Inferior parietal cortex (tissue), 1 donor: ENCODE measurements around the gene ZNF727.
"Not testable (repeated sequence)": the region's sequence is repeated elsewhere in the genome, so short reads cannot be mapped to it uniquely, and the experiment has no call there.

ENCODE experiments used
- DNase-seq: peaks from one replicate; pipeline ENCODE4 v3.0.0-alpha.2; 2016; ENCODE audit errors: extremely low spot score

The ZNF727 gene

DNA sequence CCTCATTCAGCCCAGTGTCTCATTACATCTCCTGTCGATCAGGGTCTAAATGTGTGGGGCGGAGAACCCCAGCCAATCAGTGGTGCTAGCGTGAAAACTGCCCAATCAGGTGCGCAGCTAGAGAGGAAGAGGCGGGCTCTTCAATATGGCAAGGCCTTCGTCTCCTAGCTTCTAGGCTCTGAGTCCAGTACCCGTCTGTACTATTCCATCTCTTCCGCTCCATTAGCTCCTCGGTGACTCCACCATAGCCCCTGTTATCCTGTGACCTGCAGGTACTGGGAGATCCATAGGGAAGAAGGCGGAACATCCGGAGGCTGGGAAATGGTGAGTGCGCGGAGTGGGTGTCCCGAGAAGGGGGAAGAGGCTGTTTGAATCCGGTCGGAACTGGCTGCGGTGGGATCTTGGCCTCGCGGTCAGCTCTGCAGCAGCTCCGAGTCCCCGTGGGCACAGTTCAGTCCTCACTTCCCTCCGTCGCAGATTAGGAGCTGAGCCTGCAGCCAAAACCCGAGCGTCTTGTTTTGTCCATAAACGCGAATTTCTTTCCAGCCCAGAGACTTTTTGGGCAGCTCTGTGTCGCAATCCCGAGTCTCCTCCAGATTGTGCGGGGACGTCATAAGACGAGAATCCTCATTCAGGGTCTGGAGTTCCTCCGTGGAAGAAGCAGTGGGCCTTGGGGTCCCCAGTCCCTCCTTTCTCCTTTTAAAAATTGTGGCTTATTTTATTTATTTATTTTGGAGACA lies at the start of gene ZNF727:
Gene ZNF727 (plus strand): TSS at position 134 of the 740 bp plus-strand sequence. CDS start 188 bp downstream, at position 322.
- peak; percentile 86 for DNase-seq

DNA sequence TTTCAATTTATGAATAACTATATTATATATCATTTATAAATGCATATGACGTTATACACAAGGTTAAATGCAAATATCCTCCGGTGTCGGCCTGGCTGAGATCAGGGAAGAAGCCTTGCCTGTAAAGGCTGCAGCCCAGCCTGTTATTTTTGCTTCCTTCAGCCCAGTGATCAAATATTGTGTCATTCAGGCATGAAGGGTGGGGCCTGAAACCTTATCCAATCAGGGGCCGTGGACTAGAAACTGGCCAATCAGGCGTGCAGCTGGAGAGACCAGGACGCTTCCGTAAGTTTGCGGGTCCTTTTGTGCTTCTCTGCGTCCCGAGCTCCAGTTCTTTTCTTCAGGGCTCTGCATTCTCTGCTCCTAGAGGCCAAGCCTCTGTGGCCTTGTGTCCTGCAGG lies 46.7 kb upstream of the ZNF727 start, which contains the start of gene ZNF722:
Gene ZNF722 (plus strand): TSS at position 301 of the 400 bp plus-strand sequence. CDS start 113 bp downstream, outside the sequence.
- DNase-seq, result no peak

GRCh38 chr7:64015496-64015895 lies 29.7 kb upstream of the ZNF727 start:
- not testable (repeated sequence) for DNase-seq

- no peak for DNase-seq
These were observed 9.8 kb upstream of the ZNF727 start for GRCh38 chr7:64035388-64035787.

- DNase-seq, result no peak
These were observed 8.1 kb upstream of the ZNF727 start for GRCh38 chr7:64037095-64037494.

DNA sequence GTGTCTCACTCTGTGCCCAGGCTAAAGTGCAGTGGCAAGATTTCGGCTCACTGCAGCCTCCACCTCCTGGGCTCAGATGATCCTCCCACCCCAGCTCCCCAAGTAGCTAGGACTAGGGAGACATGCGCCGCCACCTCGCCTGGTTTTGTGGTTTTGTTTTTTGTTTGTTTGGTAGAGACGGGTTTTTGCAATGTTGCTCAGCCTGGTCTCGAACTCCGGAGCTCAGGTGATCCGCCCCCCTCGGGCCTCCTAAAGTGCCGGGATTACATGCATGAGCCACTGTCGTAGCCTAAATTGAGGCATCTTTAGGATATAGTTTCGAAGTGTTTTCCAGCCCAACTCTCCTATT lies 781 bp downstream of the ZNF727 start:
- no peak for DNase-seq

DNA sequence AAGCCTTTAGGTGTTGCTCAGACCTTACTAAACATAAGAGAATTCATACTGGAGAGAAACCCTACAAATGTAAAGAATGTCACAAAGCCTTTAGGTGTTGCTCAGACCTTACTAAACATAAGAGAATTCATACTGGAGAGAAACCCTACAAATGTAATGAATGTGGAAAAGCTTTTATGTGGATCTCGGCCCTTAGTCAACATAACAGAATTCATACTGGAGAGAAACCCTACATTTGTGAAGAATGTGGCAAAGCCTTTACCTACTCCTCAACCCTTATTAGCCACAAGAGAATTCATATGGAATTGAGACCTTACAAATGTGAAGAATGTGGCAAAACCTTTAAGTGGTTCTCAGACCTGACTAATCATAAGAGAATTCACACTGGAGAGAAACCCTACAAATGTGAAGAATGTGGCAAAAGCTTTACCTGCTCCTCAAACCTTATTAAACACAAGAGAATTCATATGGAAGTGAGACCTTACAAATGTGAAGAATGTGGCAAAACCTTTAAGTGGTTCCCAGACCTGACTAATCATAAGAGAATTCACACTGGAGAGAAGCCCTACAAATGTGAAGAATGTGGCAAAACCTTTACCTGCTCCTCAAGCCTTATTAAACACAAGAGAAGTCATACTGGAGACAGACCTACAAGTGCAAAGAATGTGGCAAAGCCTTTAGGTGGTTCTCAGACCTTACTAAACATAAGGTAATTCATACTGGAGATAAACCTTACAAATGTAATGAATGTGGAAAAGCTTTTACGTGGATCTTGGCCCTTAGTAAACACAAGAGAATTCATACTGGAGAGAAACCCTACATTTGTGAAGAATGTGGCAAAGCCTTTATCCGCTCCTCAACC lies 32.8 kb downstream of the ZNF727 start:
- not testable (repeated sequence) for DNase-seq

DNA sequence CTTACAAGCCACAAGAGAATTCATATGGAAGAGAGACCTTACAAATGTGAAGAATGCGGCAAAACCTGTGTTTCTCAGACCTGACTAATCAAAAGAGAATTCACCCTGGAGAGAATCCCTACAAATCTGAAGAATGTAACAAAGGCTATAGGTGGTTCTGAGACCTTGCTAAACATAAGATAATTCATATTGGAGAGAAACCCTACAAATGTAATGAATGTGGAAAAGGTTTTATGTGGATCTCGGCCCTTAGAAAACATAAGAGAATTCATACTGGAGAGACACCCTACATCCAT lies 33.4 kb downstream of the ZNF727 start:
- DNase-seq, result no peak

DNA sequence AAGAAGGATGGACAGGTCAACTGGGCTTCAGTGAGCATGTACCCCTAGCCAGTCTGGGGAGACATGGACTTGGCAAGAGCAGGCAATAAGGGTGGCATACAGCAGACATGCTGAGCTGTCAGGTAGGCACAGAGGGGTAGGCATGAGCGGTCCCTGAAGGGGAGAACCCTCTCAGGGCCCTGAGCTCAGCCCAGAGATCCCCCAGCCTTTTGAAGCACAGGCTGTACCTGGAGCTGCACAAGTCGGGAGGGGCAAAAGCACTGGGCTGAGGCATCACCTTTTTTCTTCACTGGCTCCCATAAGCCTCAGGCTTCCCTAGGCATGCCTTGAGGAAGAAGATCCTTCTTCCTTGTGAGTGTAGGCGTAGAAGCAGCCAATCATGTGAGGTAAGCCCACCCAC lies 42.3 kb downstream of the ZNF727 start:
- DNase-seq, result no peak

GRCh38 chr7:64088863-64089262 lies 43.6 kb downstream of the ZNF727 start:
- not testable (repeated sequence) for DNase-seq
